Pancreas (tissue), 10 donors: ENCODE data around the gene ASPRV1. TPM values are rescaled to one million over a fixed set of nuclear protein-coding genes. Genes with fewer than 3 reads are reported as not detected.

ENCODE experiments used
- ATAC-seq, 4 donors: fragments of 200-7000 bp; cut with Tn5 transposase; one replicate each; pipeline versions ENCODE4 v1.8.0 to v1.9.1; 2020; ENCODE audit warnings: mild to moderate bottlenecking in 4 of 4, moderate library complexity in 4 of 4
- DNase-seq, 6 donors: peaks; one replicate each; pipeline ENCODE4 v3.0.0-alpha.2; 2020
- FAIRE-seq: peaks from 2 replicates; lab custom pipeline; 2012; peaks lifted over from hg19 to GRCh38; lab: Jason Lieb, UNC
- H3K27ac ChIP-seq, 4 donors: fragments of 200-600 bp; sonication (generic); 1 replicate in 3 of 4; 2 replicates in 1 of 4; pipeline versions ENCODE4 v1.5.0 to v1.8.0; 2020
- H3K27me3 ChIP-seq, 4 donors: fragments of 200-600 bp; one replicate each; pipeline ENCODE4 v1.8.0; 2021
- H3K36me3 ChIP-seq, 3 donors: fragments of 200-600 bp; sonication (generic) in 1 of 3; one replicate each; pipeline versions ENCODE4 v1.5.0 to v1.8.0; 2020 to 2021
- H3K4me1 ChIP-seq, 3 donors: fragments of 200-600 bp; one replicate each; pipeline ENCODE4 v1.8.0; 2021
- H3K4me3 ChIP-seq, 4 donors: fragments of 200-600 bp; sonication (generic) in 2 of 4; one replicate each; pipeline versions ENCODE4 v1.5.0 to v1.8.0; 2020 to 2021
- H3K9me3 ChIP-seq, 4 donors: fragments of 200-600 bp; one replicate each; pipeline ENCODE4 v1.8.0; 2021
- WGBS, 2 donors: extraction: QIAGEN DNeasy Blood & Tissue Kit; methylation state at CpG; one replicate each; pipeline ENCODE4 v1.1.7; 2013; 5-methylcytosine and 5-hydroxymethylcytosine counted together
- intact Hi-C, 3 donors: fragments of 100-400 bp; cut with DNase I; formaldehyde crosslinking; loops; one replicate each; pipeline versions ENCODE4 v1.11.1 to v1.14.2; 2022
- polyA plus RNA-seq, 2 donors: library from polyadenylated mRNA; stranded (reverse); fragments of 200-250 nt; gene quantifications; one replicate each; pipeline ENCODE4 v1.2.3, GENCODE V29; 2013
- total RNA-seq, 6 donors: library from RNA; stranded (reverse); fragmentation: NEBNext Ultra II Directional in 4 of 6; extraction: Animal tissue kit (Norgen Biotek cat#: 25700) in 4 of 6; gene quantifications; one replicate each; pipeline versions ENCODE4 v1.2.1 to v1.2.4, GENCODE V29; 2021 to 2023
- TF ChIP-seq, protein P1 (sequence below), 4 donors: fragments of 200-600 bp; sonication (generic) in 3 of 4; IDR thresholded peaks; one replicate each; pipeline versions ENCODE4 v1.5.0 to v1.8.0; 2021; ENCODE audit warnings: antibody characterized with exemption in 4 of 4
- donor health status: healthy with polysubstance abuse.
- donor health status: DM: no; HTN: no; CAD: no; lungs with moderate emphysema.
- donor health status: DM: no; HTN: no; CAD: no.
- donor health status: control.
- donor health status: control.
- donor health status: Bipolar disorder and iron deficiency.
- donor health status: DM: yes; HTN: yes; CAD: no.
- donor health status: DM: no; HTN: no; CAD: no.
- donor health status: DM: no; HTN: no; CAD: no.
- donor health status: DM: yes; HTN: yes; CAD: no.

ASPRV1 gene
- total and polyA plus RNA-seq, 8 donors = 0.12 to 1.2 (median 0.29) TPM

GRCh38 chr2:69944756-69945155 is 16.7 kb downstream of the ASPRV1 start:
- intact Hi-C loops = no loop called here
- no peak overlapping the region for H3K4me3 ChIP-seq
- FAIRE-seq (no peak), DNase-seq (no peak), ATAC-seq (no peak)
- TF ChIP-seq, protein P1, sequence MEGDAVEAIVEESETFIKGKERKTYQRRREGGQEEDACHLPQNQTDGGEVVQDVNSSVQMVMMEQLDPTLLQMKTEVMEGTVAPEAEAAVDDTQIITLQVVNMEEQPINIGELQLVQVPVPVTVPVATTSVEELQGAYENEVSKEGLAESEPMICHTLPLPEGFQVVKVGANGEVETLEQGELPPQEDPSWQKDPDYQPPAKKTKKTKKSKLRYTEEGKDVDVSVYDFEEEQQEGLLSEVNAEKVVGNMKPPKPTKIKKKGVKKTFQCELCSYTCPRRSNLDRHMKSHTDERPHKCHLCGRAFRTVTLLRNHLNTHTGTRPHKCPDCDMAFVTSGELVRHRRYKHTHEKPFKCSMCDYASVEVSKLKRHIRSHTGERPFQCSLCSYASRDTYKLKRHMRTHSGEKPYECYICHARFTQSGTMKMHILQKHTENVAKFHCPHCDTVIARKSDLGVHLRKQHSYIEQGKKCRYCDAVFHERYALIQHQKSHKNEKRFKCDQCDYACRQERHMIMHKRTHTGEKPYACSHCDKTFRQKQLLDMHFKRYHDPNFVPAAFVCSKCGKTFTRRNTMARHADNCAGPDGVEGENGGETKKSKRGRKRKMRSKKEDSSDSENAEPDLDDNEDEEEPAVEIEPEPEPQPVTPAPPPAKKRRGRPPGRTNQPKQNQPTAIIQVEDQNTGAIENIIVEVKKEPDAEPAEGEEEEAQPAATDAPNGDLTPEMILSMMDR (IDR thresholded peaks at IDR 0.05) = no peak
- 89 to 91% methylated on average over 7 of the region's 7 CpGs for WGBS, 2 donors
- H3K27ac ChIP-seq = no peak overlapping the region
- H3K36me3 ChIP-seq = no peaks in the 10 kb centered on the region
- no peaks in the 10 kb centered on the region for H3K4me1 ChIP-seq
- H3K9me3 ChIP-seq = no peaks in the 10 kb centered on the region
- no peaks in the 10 kb centered on the region for H3K27me3 ChIP-seq

DNA sequence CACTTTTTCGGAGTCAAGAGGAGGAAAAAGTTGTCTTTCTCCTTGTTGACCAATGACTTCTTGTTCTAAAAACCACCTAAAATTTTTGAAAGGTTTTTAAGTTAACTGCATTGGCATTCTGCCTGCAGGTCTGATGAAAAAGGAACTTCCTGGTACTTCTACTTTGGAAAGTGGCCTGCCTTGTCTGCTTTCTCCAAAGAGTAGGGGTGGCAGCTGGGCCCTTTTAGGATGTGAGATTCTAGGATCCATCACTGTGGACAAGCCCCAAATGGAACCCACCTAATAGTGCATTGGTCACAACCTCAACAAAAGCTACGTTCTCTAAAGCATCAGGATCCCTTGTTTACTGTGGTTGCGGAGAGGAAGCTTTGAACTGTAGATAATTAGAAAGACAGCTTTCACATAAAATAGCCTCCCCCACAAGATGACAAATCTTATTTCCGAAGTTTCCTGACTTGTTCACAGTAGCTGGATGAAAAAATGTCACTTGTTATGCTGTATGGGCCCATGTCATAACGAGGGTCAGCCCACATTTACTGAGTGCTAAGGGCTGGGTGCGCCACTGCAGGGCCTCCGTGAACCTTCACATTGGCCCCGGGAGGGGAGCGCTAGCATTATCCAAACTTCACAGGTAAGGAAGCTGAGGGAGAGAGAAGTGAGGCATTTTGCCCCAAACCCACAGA is 17.4 kb downstream of the ASPRV1 start:
- Histone ChIP-seq H3K4me3 (no peak overlapping the region), H3K36me3 (peaks cover 0 to 7% (median 0%) of the 10 kb centered on the region in 3 donors), H3K4me1 (no peaks in the 10 kb centered on the region), H3K9me3 (no peaks in the 10 kb centered on the region), H3K27me3 (no peaks in the 10 kb centered on the region), H3K27ac (no peak overlapping the region)
- DNase-seq (no peak), ATAC-seq (no peak), FAIRE-seq (no peak)
- WGBS, 2 donors = 82 to 93% methylated on average over 9 of the region's 9 CpGs
- intact Hi-C loops = no loop called here
- TF ChIP-seq, protein P1 (IDR thresholded peaks at IDR 0.05) = no peak

DNA sequence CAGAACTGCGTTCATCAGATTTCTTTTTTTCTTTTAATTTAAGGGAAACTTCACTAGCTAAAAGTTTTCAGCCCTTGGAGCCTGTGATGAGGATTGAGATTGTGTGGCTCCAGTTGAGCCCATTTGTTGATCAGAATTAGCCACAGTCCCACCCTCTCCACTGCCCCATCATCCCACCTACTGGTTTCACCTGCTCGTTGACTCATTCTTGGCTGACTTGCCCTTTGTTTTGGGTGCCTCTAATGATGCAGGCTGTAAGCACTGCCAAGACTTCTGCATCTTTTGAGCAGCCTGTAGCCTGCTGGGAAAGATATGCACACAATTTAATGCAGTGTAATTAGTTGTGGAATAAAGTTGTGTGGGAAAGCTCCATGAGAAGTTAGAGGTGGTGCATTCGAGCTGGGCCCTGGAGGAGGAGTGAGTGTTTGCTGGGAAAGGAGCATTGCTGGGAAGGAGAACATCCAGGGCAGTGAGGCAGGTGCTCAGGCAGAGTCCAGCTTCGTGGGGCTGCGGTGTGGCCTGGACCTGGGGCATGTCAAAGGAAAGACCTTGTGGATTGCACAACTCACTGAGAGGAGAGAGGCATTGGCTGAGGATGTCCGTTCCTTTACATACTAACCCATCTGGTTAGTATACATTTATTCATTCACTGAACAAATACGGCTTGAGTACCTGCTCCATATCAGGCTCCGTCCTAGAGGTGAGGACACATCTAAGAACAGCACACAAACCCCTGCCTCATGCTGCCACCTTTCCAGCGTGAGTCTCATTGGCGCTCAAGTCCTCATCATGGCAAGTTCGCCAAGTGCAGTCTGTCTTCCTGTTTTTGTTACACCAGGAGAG is 18.2 kb downstream of the ASPRV1 start:
- no peak overlapping the region for H3K27ac ChIP-seq
- no peak for DNase-seq
- ATAC-seq = no peak
- H3K27me3 ChIP-seq = no peaks in the 10 kb centered on the region
- FAIRE-seq = no peak
- peaks cover 0 to 14% (median 7%) of the 10 kb centered on the region in 3 donors for H3K36me3 ChIP-seq
- WGBS, 2 donors = 86 to 92% methylated on average over 11 of the region's 11 CpGs
- no peak overlapping the region for H3K4me3 ChIP-seq
- intact Hi-C loops = no loop called here
- TF ChIP-seq, protein P1 (IDR thresholded peaks at IDR 0.05) = no peak
- H3K4me1 ChIP-seq = no peaks in the 10 kb centered on the region
- H3K9me3 ChIP-seq = no peaks in the 10 kb centered on the region

- peaks cover 8 to 27% (median 26%) of the 10 kb centered on the region in 3 donors for H3K36me3 ChIP-seq
These were observed 20.7 kb downstream of the ASPRV1 start for GRCh38 chr2:69940691-69941090.

More at GRCh38 chr2:69940691-69941090, 20.7 kb downstream of the ASPRV1 start:
- no peak overlapping the region for H3K4me3 ChIP-seq
- no peak for DNase-seq
- H3K27me3 ChIP-seq = no peaks in the 10 kb centered on the region
- no peaks in the 10 kb centered on the region for H3K9me3 ChIP-seq
- TF ChIP-seq, protein P1 (IDR thresholded peaks at IDR 0.05) = no peak
- intact Hi-C loops = no loop called here
- 95 to 96% methylated on average over 8 of the region's 8 CpGs for WGBS, 2 donors
- FAIRE-seq = no peak
- H3K4me1 ChIP-seq = no peaks in the 10 kb centered on the region
- ATAC-seq = no peak
- no peak overlapping the region for H3K27ac ChIP-seq
